ENCODE measurements around the gene DEGS1. TPM values are rescaled to one million over a fixed set of nuclear protein-coding genes. Genes with fewer than 3 reads are reported as not detected.

Gene DEGS1
- total and polyA plus RNA-seq, 2 experiments from 2014 or later: 36.4 to 98.2 TPM

GRCh38 chr1:224216382-224216781 lies 33.3 kb downstream of the DEGS1 start:
- Histone ChIP-seq H3K4me3 (no peak overlapping the region), H3K4me1 (ENCODE audit: low read depth) (peaks cover 27% of the 10 kb centered on the region), H3K9me3 (ENCODE audit: low read depth) (no peaks in the 10 kb centered on the region), H3K27me3 (no peaks in the 10 kb centered on the region), H3K36me3 (no peaks in the 10 kb centered on the region), H3K27ac (no peak overlapping the region)
- no peak for TF ChIP-seq CTCF (IDR thresholded peaks at IDR 0.05; ENCODE audit: low read depth, low read length)
- no peak for DNase-seq (ENCODE audit: low read depth in 1 of 2, low spot score in 1 of 2)

- no peaks in the 10 kb centered on the region for H3K9me3 ChIP-seq (ENCODE audit: low read depth)
- H3K4me1 ChIP-seq (ENCODE audit: low read depth): peaks cover 16% of the 10 kb centered on the region
- DNase-seq (ENCODE audit: low read depth in 1 of 2, low spot score in 1 of 2): no peak
- no peak overlapping the region for H3K4me3 ChIP-seq
- H3K27me3 ChIP-seq: no peaks in the 10 kb centered on the region
- peak overlapping the region; percentile 41 for H3K27ac ChIP-seq
- H3K36me3 ChIP-seq: no peaks in the 10 kb centered on the region
- no peak for TF ChIP-seq CTCF (IDR thresholded peaks at IDR 0.05; ENCODE audit: low read depth, low read length)
Measured at GRCh38 chr1:224217655-224218623, 34.9 kb downstream of the DEGS1 start.

GRCh38 chr1:224219011-224219611 lies 36.1 kb downstream of the DEGS1 start:
- Histone ChIP-seq H3K36me3 (no peaks in the 10 kb centered on the region), H3K27ac (no peak overlapping the region), H3K9me3 (ENCODE audit: low read depth) (no peaks in the 10 kb centered on the region), H3K27me3 (no peaks in the 10 kb centered on the region), H3K4me3 (no peak overlapping the region), H3K4me1 (ENCODE audit: low read depth) (peaks cover 12% of the 10 kb centered on the region)
- no peak for DNase-seq (ENCODE audit: low read depth in 1 of 2, low spot score in 1 of 2)
- TF ChIP-seq CTCF (IDR thresholded peaks at IDR 0.05; ENCODE audit: low read depth, low read length): no peak

- no peak overlapping the region for H3K4me3 ChIP-seq
- no peaks in the 10 kb centered on the region for H3K9me3 ChIP-seq (ENCODE audit: low read depth)
- H3K27me3 ChIP-seq: no peaks in the 10 kb centered on the region
- H3K27ac ChIP-seq: peak overlapping the region; percentile 19
- H3K36me3 ChIP-seq: no peaks in the 10 kb centered on the region
- DNase-seq (ENCODE audit: low read depth in 1 of 2, low spot score in 1 of 2): no peak
- no peak for TF ChIP-seq CTCF (IDR thresholded peaks at IDR 0.05; ENCODE audit: low read depth, low read length)
- peaks cover 14% of the 10 kb centered on the region for H3K4me1 ChIP-seq (ENCODE audit: low read depth)
Measured at GRCh38 chr1:224219612-224220059, 36.6 kb downstream of the DEGS1 start.

- Histone ChIP-seq H3K27me3 (no peaks in the 10 kb centered on the region), H3K36me3 (peaks cover 5% of the 10 kb centered on the region), H3K9me3 (ENCODE audit: low read depth) (no peaks in the 10 kb centered on the region), H3K4me3 (no peak overlapping the region), H3K27ac (peak overlapping the region; percentile 72), H3K4me1 (ENCODE audit: low read depth) (peaks cover 11% of the 10 kb centered on the region)
- no peak for TF ChIP-seq CTCF (IDR thresholded peaks at IDR 0.05; ENCODE audit: low read depth, low read length)
- DNase-seq (ENCODE audit: low read depth in 1 of 2, low spot score in 1 of 2): peak; percentile 26 to 78
Measured at GRCh38 chr1:224223819-224224714, 41.0 kb downstream of the DEGS1 start.

Data from cardiac muscle cell (in vitro differentiated cells and primary cell).